Activated T-helper 2 cell treated with anti-CD3 and anti-CD28 coated beads, Interferon-gamma antibody, Interleukin-2, Interleukin-4, amounts not matched to agents 10 μg/mL and 5 μg/mL and 100 μg/mL, durations not matched to agents 14 hours and 24 hours and 36 hours (primary cell): ENCODE measurements around the gene PSMB7. TPM values are rescaled to one million over a fixed set of nuclear protein-coding genes. Genes with fewer than 3 reads are reported as not detected.

Experiments used
- DNase-seq: peaks from one replicate; pipeline ENCODE4 v3.0.0; 2021; ENCODE audit warnings: low spot score
- H3K27ac Mint-ChIP-seq: one replicate; pipeline ENCODE4 v1.8.0; 2021; ENCODE audit warnings: mixed read lengths
- H3K27me3 Mint-ChIP-seq: one replicate; pipeline ENCODE4 v1.8.0; 2021; ENCODE audit warnings: low read depth, mixed read lengths
- H3K36me3 Mint-ChIP-seq: one replicate; pipeline ENCODE4 v1.8.0; 2021; ENCODE audit warnings: low read depth, mixed read lengths
- H3K4me1 Mint-ChIP-seq: one replicate; pipeline ENCODE4 v1.8.0; 2021; ENCODE audit warnings: low read depth, mixed read lengths
- H3K4me3 Mint-ChIP-seq: one replicate; pipeline ENCODE4 v1.8.0; 2021; ENCODE audit warnings: low read depth, mild to moderate bottlenecking, moderate library complexity, mixed read lengths
- H3K9me3 Mint-ChIP-seq: one replicate; pipeline ENCODE4 v1.8.0; 2021; ENCODE audit warnings: mixed read lengths
- intact Hi-C: fragments of 100-400 bp; cut with micrococcal nuclease; formaldehyde crosslinking; loops from one replicate; pipeline ENCODE4 v1.15.1; 2023
- total RNA-seq: library from RNA; stranded (reverse); gene quantifications from 2 replicates; pipeline ENCODE4 v1.2.3, GENCODE V29; 2022

PSMB7 gene
- total RNA-seq, 1 donor from 2014 or later = 211 TPM

GRCh38 chr9:124452326-124452725, 37.1 kb upstream of the PSMB7 start:
- Mint-ChIP-seq H3K4me3 (no peak overlapping the region), H3K27me3 (peaks cover 28% of the 10 kb centered on the region), H3K36me3 (no peaks in the 10 kb centered on the region), H3K9me3 (no peaks in the 10 kb centered on the region), H3K4me1 (no peaks in the 10 kb centered on the region), H3K27ac (no peak overlapping the region)
- intact Hi-C loops = no loop called here
- no peak for DNase-seq

GRCh38 chr9:124450931-124451661, 35.9 kb upstream of the PSMB7 start:
- intact Hi-C loops = no loop called here
- Mint-ChIP-seq H3K4me1 (no peaks in the 10 kb centered on the region), H3K36me3 (no peaks in the 10 kb centered on the region), H3K9me3 (no peaks in the 10 kb centered on the region), H3K4me3 (no peak overlapping the region), H3K27me3 (peaks cover 28% of the 10 kb centered on the region), H3K27ac (no peak overlapping the region)
- no peak for DNase-seq

- intact Hi-C loops = no loop called here
- H3K27me3 Mint-ChIP-seq = peaks cover 28% of the 10 kb centered on the region
- H3K27ac Mint-ChIP-seq = no peak within 1 kb of the TSS
- H3K36me3 Mint-ChIP-seq = no peaks in the 10 kb centered on the region
- H3K9me3 Mint-ChIP-seq = no peaks in the 10 kb centered on the region
- no peak within 1 kb of the TSS for H3K4me3 Mint-ChIP-seq
- H3K4me1 Mint-ChIP-seq = no peaks in the 10 kb centered on the region
- DNase-seq = no peak
These were observed 35.1 kb upstream of the PSMB7 start, which contains the start of gene ADGRD2 for GRCh38 chr9:124450241-124450924. Gene ADGRD2 (plus strand): TSS chr9:124450451. CDS start chr9:124451667, 1,216 bp downstream.

- intact Hi-C loops = no loop called here
- Mint-ChIP-seq H3K4me3 (no peak overlapping the region), H3K9me3 (no peaks in the 10 kb centered on the region), H3K4me1 (no peaks in the 10 kb centered on the region), H3K27me3 (peaks cover 28% of the 10 kb centered on the region), H3K36me3 (no peaks in the 10 kb centered on the region), H3K27ac (no peak overlapping the region)
- no peak for DNase-seq
These were observed 34.3 kb upstream of the PSMB7 start for GRCh38 chr9:124449381-124450151.

- no peak overlapping the region for H3K27ac Mint-ChIP-seq
- H3K36me3 Mint-ChIP-seq = no peaks in the 10 kb centered on the region
- no peak overlapping the region for H3K4me3 Mint-ChIP-seq
- H3K27me3 Mint-ChIP-seq = peaks cover 30% of the 10 kb centered on the region
- H3K4me1 Mint-ChIP-seq = no peaks in the 10 kb centered on the region
- intact Hi-C loops = no loop called here
- H3K9me3 Mint-ChIP-seq = no peaks in the 10 kb centered on the region
- no peak for DNase-seq
These were observed 32.8 kb upstream of the PSMB7 start for GRCh38 chr9:124448019-124448418.

- Mint-ChIP-seq H3K4me3 (no peak overlapping the region), H3K36me3 (no peaks in the 10 kb centered on the region), H3K9me3 (no peaks in the 10 kb centered on the region), H3K27me3 (peaks cover 29% of the 10 kb centered on the region), H3K27ac (no peak overlapping the region), H3K4me1 (no peaks in the 10 kb centered on the region)
- intact Hi-C loops = no loop called here
- DNase-seq = no peak
These were observed 32.0 kb upstream of the PSMB7 start for GRCh38 chr9:124447297-124447661.

GRCh38 chr9:124444166-124444565, 28.9 kb upstream of the PSMB7 start:
- H3K36me3 Mint-ChIP-seq = no peaks in the 10 kb centered on the region
- H3K27ac Mint-ChIP-seq = no peak overlapping the region
- no peaks in the 10 kb centered on the region for H3K4me1 Mint-ChIP-seq
- intact Hi-C loops = no loop called here
- no peak for DNase-seq
- no peaks in the 10 kb centered on the region for H3K9me3 Mint-ChIP-seq
- no peak overlapping the region for H3K4me3 Mint-ChIP-seq
- peaks cover 18% of the 10 kb centered on the region for H3K27me3 Mint-ChIP-seq

GRCh38 chr9:124443625-124444024, 28.4 kb upstream of the PSMB7 start:
- Mint-ChIP-seq H3K27me3 (peaks cover 18% of the 10 kb centered on the region), H3K36me3 (no peaks in the 10 kb centered on the region), H3K27ac (no peak overlapping the region), H3K4me1 (no peaks in the 10 kb centered on the region), H3K9me3 (no peaks in the 10 kb centered on the region), H3K4me3 (no peak overlapping the region)
- intact Hi-C loops = no loop called here
- DNase-seq = no peak

- Mint-ChIP-seq H3K36me3 (no peaks in the 10 kb centered on the region), H3K4me1 (no peaks in the 10 kb centered on the region)
These were observed 27.6 kb upstream of the PSMB7 start for GRCh38 chr9:124442826-124443225.

GRCh38 chr9:124442379-124442778, 27.1 kb upstream of the PSMB7 start:
- no peak for DNase-seq
- Mint-ChIP-seq H3K36me3 (no peaks in the 10 kb centered on the region), H3K27me3 (peaks cover 18% of the 10 kb centered on the region), H3K27ac (no peak overlapping the region), H3K9me3 (no peaks in the 10 kb centered on the region), H3K4me3 (no peak overlapping the region), H3K4me1 (no peaks in the 10 kb centered on the region)
- intact Hi-C loops = no loop called here

More at GRCh38 chr9:124442826-124443225, 27.6 kb upstream of the PSMB7 start:
- Mint-ChIP-seq H3K4me3 (no peak overlapping the region), H3K27me3 (peaks cover 18% of the 10 kb centered on the region), H3K9me3 (no peaks in the 10 kb centered on the region), H3K27ac (no peak overlapping the region)
- DNase-seq = no peak
- intact Hi-C loops = no loop called here

- no peaks in the 10 kb centered on the region for H3K9me3 Mint-ChIP-seq
- no peaks in the 10 kb centered on the region for H3K36me3 Mint-ChIP-seq
- H3K4me3 Mint-ChIP-seq = no peak overlapping the region
- no peak overlapping the region for H3K27ac Mint-ChIP-seq
- peaks cover 18% of the 10 kb centered on the region for H3K27me3 Mint-ChIP-seq
- no peak for DNase-seq
- intact Hi-C loops = no loop called here
- no peaks in the 10 kb centered on the region for H3K4me1 Mint-ChIP-seq
These were observed 26.0 kb upstream of the PSMB7 start for GRCh38 chr9:124441291-124441690.

- H3K27ac Mint-ChIP-seq = no peak overlapping the region
- intact Hi-C loops = no loop called here
- DNase-seq = no peak
- H3K36me3 Mint-ChIP-seq = no peaks in the 10 kb centered on the region
- no peaks in the 10 kb centered on the region for H3K4me1 Mint-ChIP-seq
- H3K27me3 Mint-ChIP-seq = peaks cover 18% of the 10 kb centered on the region
- no peaks in the 10 kb centered on the region for H3K9me3 Mint-ChIP-seq
- H3K4me3 Mint-ChIP-seq = no peak overlapping the region
These were observed 25.5 kb upstream of the PSMB7 start for GRCh38 chr9:124440786-124441185.
